ENCODE measurements around the gene ACP1.
A peak's percentile ranks its signal among the peaks of the same experiment; 100 is the strongest.

The ACP1 gene

GRCh38 chr2:231521-232185 lies 33.1 kb upstream of the ACP1 start:
- Histone ChIP-seq H3K4me1 (ENCODE audit: control extremely low read depth in 1 of 4, control insufficient read depth in 4 of 4, insufficient read depth in 4 of 4, low read length in 3 of 4) (no peaks in the 10 kb centered on the region), H3K27ac (ENCODE audit: insufficient read depth in 1 of 2, low read depth in 1 of 2, low read length in 2 of 2, poor library complexity in 1 of 2, severe bottlenecking in 2 of 2) (no peak overlapping the region), H3K27me3 (replicated peaks in 2 of 5; ENCODE audit: control insufficient read depth in 4 of 5, insufficient read depth in 5 of 5, low read length in 4 of 5) (no peaks in the 10 kb centered on the region), H3K9me3 (ENCODE audit: control extremely low read depth in 1 of 5, control insufficient read depth in 4 of 5, insufficient read depth in 2 of 5, low read depth in 1 of 5, low read length in 4 of 5) (no peaks in the 10 kb centered on the region), H3K36me3 (ENCODE audit: control insufficient read depth in 4 of 4, insufficient read depth in 4 of 4, low read length in 3 of 4) (peaks cover 6 to 39% (median 12%) of the 10 kb centered on the region in 4 experiments), H3K4me3 (ENCODE audit: control insufficient read depth in 1 of 7, extremely low read depth in 1 of 7, insufficient read depth in 4 of 7, low read depth in 2 of 7, low read length in 6 of 7) (no peak overlapping the region)
- WGBS (ENCODE audit: insufficient coverage), result 93% methylated on average over 7 of the region's 9 CpGs
- ChIA-PET CTCF (no interaction called here), POLR2A (no interaction called here)
- DNase-seq, result no peak

GRCh38 chr2:233030-233429 lies 31.7 kb upstream of the ACP1 start:
- H3K4me3 ChIP-seq (ENCODE audit: control insufficient read depth in 1 of 7, extremely low read depth in 1 of 7, insufficient read depth in 4 of 7, low read depth in 2 of 7, low read length in 6 of 7), result no peak overlapping the region
- H3K9me3 ChIP-seq (ENCODE audit: control extremely low read depth in 1 of 5, control insufficient read depth in 4 of 5, insufficient read depth in 2 of 5, low read depth in 1 of 5, low read length in 4 of 5), result no peaks in the 10 kb centered on the region
- H3K27me3 ChIP-seq (replicated peaks in 2 of 5; ENCODE audit: control insufficient read depth in 4 of 5, insufficient read depth in 5 of 5, low read length in 4 of 5), result no peaks in the 10 kb centered on the region
- ChIA-PET CTCF (no interaction called here), POLR2A (no interaction called here)
- H3K36me3 ChIP-seq (ENCODE audit: control insufficient read depth in 4 of 4, insufficient read depth in 4 of 4, low read length in 3 of 4), result peaks cover 2 to 30% (median 9%) of the 10 kb centered on the region in 4 experiments
- WGBS (ENCODE audit: insufficient coverage), result 100% methylated on average over 2 of the region's 7 CpGs
- H3K4me1 ChIP-seq (ENCODE audit: control extremely low read depth in 1 of 4, control insufficient read depth in 4 of 4, insufficient read depth in 4 of 4, low read length in 3 of 4), result peaks cover 0 to 9% (median 1%) of the 10 kb centered on the region in 4 experiments
- DNase-seq, result no peak
- no peak overlapping the region for H3K27ac ChIP-seq (ENCODE audit: insufficient read depth in 1 of 2, low read depth in 1 of 2, low read length in 2 of 2, poor library complexity in 1 of 2, severe bottlenecking in 2 of 2)

- H3K4me1 ChIP-seq (ENCODE audit: control extremely low read depth in 1 of 4, control insufficient read depth in 4 of 4, insufficient read depth in 4 of 4, low read length in 3 of 4), result peaks cover 0 to 10% (median 1%) of the 10 kb centered on the region in 4 experiments
- WGBS (ENCODE audit: insufficient coverage), result 96% methylated on average over 4 of the region's 4 CpGs
- CTCF ChIA-PET, result no interaction called here
Observed at GRCh38 chr2:234421-234820, 30.3 kb upstream of the ACP1 start.

GRCh38 chr2:236993-237539 lies 27.7 kb upstream of the ACP1 start:
- no peaks in the 10 kb centered on the region for H3K27me3 ChIP-seq (replicated peaks in 2 of 5; ENCODE audit: control insufficient read depth in 4 of 5, insufficient read depth in 5 of 5, low read length in 4 of 5)
- peaks cover 2 to 23% (median 5%) of the 10 kb centered on the region in 4 experiments for H3K36me3 ChIP-seq (ENCODE audit: control insufficient read depth in 4 of 4, insufficient read depth in 4 of 4, low read length in 3 of 4)
- 98% methylated on average over 4 of the region's 6 CpGs for WGBS (ENCODE audit: insufficient coverage)
- CTCF ChIA-PET, result interaction anchor here (1.3 to 1.4 kb wide), 2 partner anchors 10 to 398 kb away, joined by 4 to 6 read pairs; no protein-coding TSS in a partner anchor
- no peak overlapping the region for H3K27ac ChIP-seq (ENCODE audit: insufficient read depth in 1 of 2, low read depth in 1 of 2, low read length in 2 of 2, poor library complexity in 1 of 2, severe bottlenecking in 2 of 2)
- POLR2A ChIA-PET, result no interaction called here
- H3K4me3 ChIP-seq (ENCODE audit: control insufficient read depth in 1 of 7, extremely low read depth in 1 of 7, insufficient read depth in 4 of 7, low read depth in 2 of 7, low read length in 6 of 7), result no peak overlapping the region
- no peak for DNase-seq
- H3K9me3 ChIP-seq (ENCODE audit: control extremely low read depth in 1 of 5, control insufficient read depth in 4 of 5, insufficient read depth in 2 of 5, low read depth in 1 of 5, low read length in 4 of 5), result peaks cover 0 to 3% (median 0%) of the 10 kb centered on the region in 5 experiments
- peaks cover 0 to 10% (median 1%) of the 10 kb centered on the region in 4 experiments for H3K4me1 ChIP-seq (ENCODE audit: control extremely low read depth in 1 of 4, control insufficient read depth in 4 of 4, insufficient read depth in 4 of 4, low read length in 3 of 4)

More at GRCh38 chr2:234421-234820, 30.3 kb upstream of the ACP1 start:
- no peak overlapping the region for H3K27ac ChIP-seq (ENCODE audit: insufficient read depth in 1 of 2, low read depth in 1 of 2, low read length in 2 of 2, poor library complexity in 1 of 2, severe bottlenecking in 2 of 2)
- DNase-seq, result no peak
- POLR2A ChIA-PET, result interaction anchor here (0.6 kb wide), 1 partner anchor 409 kb away, joined by 6 read pairs; no protein-coding TSS in a partner anchor
- no peaks in the 10 kb centered on the region for H3K9me3 ChIP-seq (ENCODE audit: control extremely low read depth in 1 of 5, control insufficient read depth in 4 of 5, insufficient read depth in 2 of 5, low read depth in 1 of 5, low read length in 4 of 5)
- H3K4me3 ChIP-seq (ENCODE audit: control insufficient read depth in 1 of 7, extremely low read depth in 1 of 7, insufficient read depth in 4 of 7, low read depth in 2 of 7, low read length in 6 of 7), result no peak overlapping the region
- H3K36me3 ChIP-seq (ENCODE audit: control insufficient read depth in 4 of 4, insufficient read depth in 4 of 4, low read length in 3 of 4), result peaks cover 2 to 25% (median 6%) of the 10 kb centered on the region in 4 experiments
- H3K27me3 ChIP-seq (replicated peaks in 2 of 5; ENCODE audit: control insufficient read depth in 4 of 5, insufficient read depth in 5 of 5, low read length in 4 of 5), result no peaks in the 10 kb centered on the region

GRCh38 chr2:237878-238277 lies 26.9 kb upstream of the ACP1 start:
- DNase-seq, result peak in 2 of 3 donors; percentile 26 to 39
- H3K36me3 ChIP-seq (ENCODE audit: control insufficient read depth in 4 of 4, insufficient read depth in 4 of 4, low read length in 3 of 4), result peaks cover 2 to 31% (median 5%) of the 10 kb centered on the region in 4 experiments
- H3K27me3 ChIP-seq (replicated peaks in 2 of 5; ENCODE audit: control insufficient read depth in 4 of 5, insufficient read depth in 5 of 5, low read length in 4 of 5), result no peaks in the 10 kb centered on the region
- peaks cover 0 to 10% (median 1%) of the 10 kb centered on the region in 4 experiments for H3K4me1 ChIP-seq (ENCODE audit: control extremely low read depth in 1 of 4, control insufficient read depth in 4 of 4, insufficient read depth in 4 of 4, low read length in 3 of 4)
- WGBS (ENCODE audit: insufficient coverage), result 24% methylated on average over 4 of the region's 6 CpGs
- no peak overlapping the region for H3K4me3 ChIP-seq (ENCODE audit: control insufficient read depth in 1 of 7, extremely low read depth in 1 of 7, insufficient read depth in 4 of 7, low read depth in 2 of 7, low read length in 6 of 7)
- H3K9me3 ChIP-seq (ENCODE audit: control extremely low read depth in 1 of 5, control insufficient read depth in 4 of 5, insufficient read depth in 2 of 5, low read depth in 1 of 5, low read length in 4 of 5), result peaks cover 0 to 7% (median 3%) of the 10 kb centered on the region in 5 experiments
- ChIA-PET POLR2A (no interaction called here), CTCF (interaction anchor here (1.3 to 1.5 kb wide), 3 partner anchors 10 to 397 kb away, joined by 4 to 6 read pairs (median 4); no protein-coding TSS in a partner anchor)
- H3K27ac ChIP-seq (ENCODE audit: insufficient read depth in 1 of 2, low read depth in 1 of 2, low read length in 2 of 2, poor library complexity in 1 of 2, severe bottlenecking in 2 of 2), result no peak overlapping the region

GRCh38 chr2:238431-238830 lies 26.3 kb upstream of the ACP1 start:
- Histone ChIP-seq H3K36me3 (ENCODE audit: control insufficient read depth in 4 of 4, insufficient read depth in 4 of 4, low read length in 3 of 4) (peaks cover 4 to 33% (median 6%) of the 10 kb centered on the region in 4 experiments), H3K4me1 (ENCODE audit: control extremely low read depth in 1 of 4, control insufficient read depth in 4 of 4, insufficient read depth in 4 of 4, low read length in 3 of 4) (peaks cover 0 to 10% (median 1%) of the 10 kb centered on the region in 4 experiments), H3K9me3 (ENCODE audit: control extremely low read depth in 1 of 5, control insufficient read depth in 4 of 5, insufficient read depth in 2 of 5, low read depth in 1 of 5, low read length in 4 of 5) (peaks cover 0 to 11% (median 3%) of the 10 kb centered on the region in 5 experiments), H3K4me3 (ENCODE audit: control insufficient read depth in 1 of 7, extremely low read depth in 1 of 7, insufficient read depth in 4 of 7, low read depth in 2 of 7, low read length in 6 of 7) (no peak overlapping the region), H3K27ac (ENCODE audit: insufficient read depth in 1 of 2, low read depth in 1 of 2, low read length in 2 of 2, poor library complexity in 1 of 2, severe bottlenecking in 2 of 2) (no peak overlapping the region), H3K27me3 (replicated peaks in 2 of 5; ENCODE audit: control insufficient read depth in 4 of 5, insufficient read depth in 5 of 5, low read length in 4 of 5) (no peaks in the 10 kb centered on the region)
- DNase-seq, result no peak
- POLR2A ChIA-PET, result no interaction called here
- CTCF ChIA-PET, result interaction anchor here (1.1 to 1.5 kb wide), 4 partner anchors 10 to 396 kb away, joined by 3 to 4 read pairs (median 4); no protein-coding TSS in a partner anchor
- WGBS (ENCODE audit: insufficient coverage), result 100% methylated on average over 3 of the region's 3 CpGs

- WGBS (ENCODE audit: insufficient coverage), result 96% methylated on average over 4 of the region's 5 CpGs
- Histone ChIP-seq H3K27ac (ENCODE audit: insufficient read depth in 1 of 2, low read depth in 1 of 2, low read length in 2 of 2, poor library complexity in 1 of 2, severe bottlenecking in 2 of 2) (no peak overlapping the region), H3K36me3 (ENCODE audit: control insufficient read depth in 4 of 4, insufficient read depth in 4 of 4, low read length in 3 of 4) (peaks cover 5 to 35% (median 11%) of the 10 kb centered on the region in 4 experiments), H3K4me1 (ENCODE audit: control extremely low read depth in 1 of 4, control insufficient read depth in 4 of 4, insufficient read depth in 4 of 4, low read length in 3 of 4) (peaks cover 0 to 10% (median 1%) of the 10 kb centered on the region in 4 experiments), H3K27me3 (replicated peaks in 2 of 5; ENCODE audit: control insufficient read depth in 4 of 5, insufficient read depth in 5 of 5, low read length in 4 of 5) (no peaks in the 10 kb centered on the region), H3K9me3 (ENCODE audit: control extremely low read depth in 1 of 5, control insufficient read depth in 4 of 5, insufficient read depth in 2 of 5, low read depth in 1 of 5, low read length in 4 of 5) (peaks cover 0 to 11% (median 3%) of the 10 kb centered on the region in 5 experiments), H3K4me3 (ENCODE audit: control insufficient read depth in 1 of 7, extremely low read depth in 1 of 7, insufficient read depth in 4 of 7, low read depth in 2 of 7, low read length in 6 of 7) (no peak overlapping the region)
- CTCF ChIA-PET, result interaction anchor here (1.1 to 1.5 kb wide), 3 partner anchors 10 to 35 kb away, joined by 3 to 4 read pairs (median 3); no protein-coding TSS in a partner anchor
- DNase-seq, result no peak
- POLR2A ChIA-PET, result no interaction called here
Observed at GRCh38 chr2:238869-239268, 25.9 kb upstream of the ACP1 start.

Measured in common myeloid progenitor, CD34-positive (primary cell).